GM23338 (cell line): Measurements from ENCODE around the gene APC.

Source experiments
- CREB1 ChIP-seq: fragments of 250-450 bp; sonication (Bioruptor Pico); IDR thresholded peaks from 2 replicates; pipeline ENCODE4 v1.5.0; 2020; ENCODE audit warnings: low read depth, mild to moderate bottlenecking, moderate library complexity
- CTCF ChIP-seq, 2 experiments: fragments of 200-600 bp in 1 of 2; sonication (generic) in 1 of 2; conservative IDR thresholded peaks; 2 replicates each; pipeline versions ENCODE4 v1.5.1 to v1.6.1; 2016 to 2017; ENCODE audit warnings: antibody characterized with exemption in 2 of 2, low read depth in 2 of 2, mild to moderate bottlenecking in 2 of 2, moderate library complexity in 1 of 2
- EZH2 ChIP-seq: fragments of 200-600 bp; sonication (generic); IDR thresholded peaks from one replicate; pipeline ENCODE4 v1.8.0; 2017; ENCODE audit warnings: antibody characterized with exemption, mild to moderate bottlenecking, low read depth; ENCODE audit not compliant: unreplicated experiment
- EZH2phosphoT487 ChIP-seq: fragments of 200-600 bp; sonication (generic); IDR thresholded peaks from one replicate; pipeline ENCODE4 v1.8.1; 2018; ENCODE audit warnings: antibody characterized with exemption; ENCODE audit not compliant: unreplicated experiment
- JUNB ChIP-seq: IDR thresholded peaks from one replicate; pipeline ENCODE4 v1.6.1; 2016; ENCODE audit warnings: antibody characterized with exemption; ENCODE audit not compliant: unreplicated experiment
- NANOG ChIP-seq: IDR thresholded peaks from 2 replicates; pipeline ENCODE4 v1.6.1; 2016; ENCODE audit warnings: antibody characterized with exemption, borderline replicate concordance
- POLR2AphosphoS5 ChIP-seq: IDR thresholded peaks from 2 replicates; pipeline ENCODE4 v1.6.1; 2016; ENCODE audit warnings: antibody characterized with exemption, low read depth
- STAT1 ChIP-seq: IDR thresholded peaks from one replicate; pipeline ENCODE4 v1.6.1; 2016; ENCODE audit warnings: antibody characterized with exemption; ENCODE audit not compliant: unreplicated experiment
- ZNF331 ChIP-seq: fragments of 250-450 bp; sonication (Bioruptor Pico); IDR thresholded peaks from 2 replicates; pipeline ENCODE4 v1.5.0; 2020; ENCODE audit warnings: low read depth, mild to moderate bottlenecking, moderate library complexity
- TF ChIP-seq, protein P1 (sequence below): IDR thresholded peaks from one replicate; pipeline ENCODE4 v1.6.1; 2018; ENCODE audit warnings: antibody characterized with exemption; ENCODE audit not compliant: unreplicated experiment

DNA sequence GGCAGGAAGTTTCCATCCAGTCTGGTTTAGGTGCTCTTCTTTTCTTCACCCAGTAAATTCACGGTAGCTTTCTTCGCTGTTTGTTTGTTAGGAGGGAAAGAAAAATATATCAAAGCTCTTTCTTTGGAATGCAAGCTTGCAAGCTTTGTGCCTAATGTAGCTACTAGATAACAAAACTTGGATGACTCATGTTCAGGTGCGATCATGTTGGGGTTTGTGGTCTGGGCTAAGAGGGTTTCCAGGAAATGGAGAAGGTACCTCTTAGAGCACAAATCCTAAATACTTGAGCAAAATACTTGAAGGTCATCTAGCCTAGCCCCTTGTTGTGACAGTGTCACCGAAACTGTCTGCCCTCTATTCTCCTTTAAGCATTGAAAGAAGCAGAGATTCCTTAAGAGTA, 141.1 kb downstream of the APC start:
- TF ChIP-seq POLR2AphosphoS5 = no peak
- TF ChIP-seq EZH2 = no peak
- TF ChIP-seq CTCF (conservative IDR thresholded peaks at IDR 0.05; ENCODE audit: low read depth in 2 of 2) = no peak
- TF ChIP-seq, protein P1, sequence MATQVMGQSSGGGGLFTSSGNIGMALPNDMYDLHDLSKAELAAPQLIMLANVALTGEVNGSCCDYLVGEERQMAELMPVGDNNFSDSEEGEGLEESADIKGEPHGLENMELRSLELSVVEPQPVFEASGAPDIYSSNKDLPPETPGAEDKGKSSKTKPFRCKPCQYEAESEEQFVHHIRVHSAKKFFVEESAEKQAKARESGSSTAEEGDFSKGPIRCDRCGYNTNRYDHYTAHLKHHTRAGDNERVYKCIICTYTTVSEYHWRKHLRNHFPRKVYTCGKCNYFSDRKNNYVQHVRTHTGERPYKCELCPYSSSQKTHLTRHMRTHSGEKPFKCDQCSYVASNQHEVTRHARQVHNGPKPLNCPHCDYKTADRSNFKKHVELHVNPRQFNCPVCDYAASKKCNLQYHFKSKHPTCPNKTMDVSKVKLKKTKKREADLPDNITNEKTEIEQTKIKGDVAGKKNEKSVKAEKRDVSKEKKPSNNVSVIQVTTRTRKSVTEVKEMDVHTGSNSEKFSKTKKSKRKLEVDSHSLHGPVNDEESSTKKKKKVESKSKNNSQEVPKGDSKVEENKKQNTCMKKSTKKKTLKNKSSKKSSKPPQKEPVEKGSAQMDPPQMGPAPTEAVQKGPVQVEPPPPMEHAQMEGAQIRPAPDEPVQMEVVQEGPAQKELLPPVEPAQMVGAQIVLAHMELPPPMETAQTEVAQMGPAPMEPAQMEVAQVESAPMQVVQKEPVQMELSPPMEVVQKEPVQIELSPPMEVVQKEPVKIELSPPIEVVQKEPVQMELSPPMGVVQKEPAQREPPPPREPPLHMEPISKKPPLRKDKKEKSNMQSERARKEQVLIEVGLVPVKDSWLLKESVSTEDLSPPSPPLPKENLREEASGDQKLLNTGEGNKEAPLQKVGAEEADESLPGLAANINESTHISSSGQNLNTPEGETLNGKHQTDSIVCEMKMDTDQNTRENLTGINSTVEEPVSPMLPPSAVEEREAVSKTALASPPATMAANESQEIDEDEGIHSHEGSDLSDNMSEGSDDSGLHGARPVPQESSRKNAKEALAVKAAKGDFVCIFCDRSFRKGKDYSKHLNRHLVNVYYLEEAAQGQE = no peak
- no peak for TF ChIP-seq ZNF331 (CRISPR knock-in tag)
- no peak for TF ChIP-seq CREB1 (CRISPR knock-in tag)
- no peak for TF ChIP-seq STAT1
- TF ChIP-seq JUNB = no peak
- no peak for TF ChIP-seq EZH2phosphoT487
- TF ChIP-seq NANOG = no peak
